H1 (cell line): ENCODE data around the gene NENF. TPM values are rescaled to one million over a fixed set of nuclear protein-coding genes. Genes with fewer than 3 reads are reported as not detected.
A peak's percentile ranks its signal among the peaks of the same experiment; 100 is the strongest.

Experiments used
- CTCF ChIA-PET: fragments of 300-600 bp; sonication (Branson Sonifier 250); formaldehyde crosslinking; loops from one replicate; lab custom pipeline; 2021; ENCODE audit not compliant: partially characterized antibody; lab: Charles Lee
- POLR2A ChIA-PET: fragments of 300-600 bp; sonication (Branson Sonifier 250); formaldehyde crosslinking; loops from one replicate; lab custom pipeline; 2021; ENCODE audit warnings: inconsistent platforms; ENCODE audit not compliant: partially characterized antibody; lab: Charles Lee
- DNase-seq, 2 experiments: peaks; one replicate each; pipeline versions ENCODE4 v3.0.0 to v3.0.0-alpha.2; 2010 to 2022; ENCODE audit warnings: low spot score in 2 of 2, low read depth in 1 of 2, mixed read lengths in 1 of 2
- FAIRE-seq: peaks from 2 replicates; lab custom pipeline; 2011; peaks lifted over from hg19 to GRCh38; lab: Jason Lieb, UNC
- H2AFZ ChIP-seq: 2 replicates; pipeline ENCODE4 v1.8.1; 2012; ENCODE audit warnings: low read length, inconsistent platforms
- H2AK5ac ChIP-seq: 2 replicates; pipeline ENCODE4 v1.6.1; 2013; ENCODE audit warnings: low read depth, low read length
- H2BK120ac ChIP-seq: replicated peaks from 2 replicates; pipeline ENCODE3; 2013; ENCODE audit warnings: low read depth, low read length, inconsistent platforms
- H2BK12ac ChIP-seq: 2 replicates; pipeline ENCODE4 v1.6.1; 2013; ENCODE audit warnings: low read depth, low read length
- H2BK15ac ChIP-seq: 2 replicates; pipeline ENCODE4 v1.6.1; 2013; ENCODE audit warnings: low read length
- H2BK20ac ChIP-seq: 2 replicates; pipeline ENCODE4 v1.6.1; 2013; ENCODE audit warnings: low read length
- H2BK5ac ChIP-seq: 2 replicates; pipeline ENCODE4 v1.6.1; 2013; ENCODE audit warnings: low read depth, low read length
- H3K14ac ChIP-seq: 2 replicates; pipeline ENCODE4 v1.6.1; 2013; ENCODE audit warnings: inconsistent platforms; ENCODE audit not compliant: insufficient read length
- H3K18ac ChIP-seq: 2 replicates; pipeline ENCODE4 v1.6.1; 2013; ENCODE audit warnings: low read length; ENCODE audit errors: extremely low read depth
- H3K23ac ChIP-seq: 2 replicates; pipeline ENCODE4 v1.6.1; 2013; ENCODE audit warnings: inconsistent platforms; ENCODE audit not compliant: insufficient read length
- H3K23me2 ChIP-seq: 2 replicates; pipeline ENCODE4 v1.6.1; 2013; ENCODE audit warnings: low read depth, low read length
- H3K27ac ChIP-seq: 2 replicates; pipeline ENCODE4 v1.6.1; 2011; ENCODE audit warnings: low read depth, low read length, inconsistent platforms
- H3K27me3 ChIP-seq, 4 experiments: replicated peaks in 1 of 4; 1 replicate in 1 of 4; 2 replicates in 3 of 4; pipeline versions ENCODE4 v1.6.1 to v1.8.1; 2011 to 2013; ENCODE audit warnings: low read length in 3 of 4, mild to moderate bottlenecking in 3 of 4, inconsistent platforms in 2 of 4, mixed read lengths in 2 of 4, moderate library complexity in 1 of 4; ENCODE audit not compliant: control insufficient read depth in 3 of 4, insufficient read depth in 3 of 4; ENCODE audit errors: extremely low read depth in 1 of 4
- H3K36me3 ChIP-seq, 4 experiments: 2 replicates each; pipeline versions ENCODE4 v1.6.1 to v1.8.1; 2011 to 2013; ENCODE audit warnings: mild to moderate bottlenecking in 4 of 4, low read length in 3 of 4, moderate library complexity in 2 of 4, control low read depth in 1 of 4, inconsistent platforms in 1 of 4; ENCODE audit not compliant: insufficient read depth in 4 of 4, control insufficient read depth in 2 of 4
- H3K4ac ChIP-seq: replicated peaks from 2 replicates; pipeline ENCODE3; 2013; ENCODE audit warnings: low read length, low read depth, mixed read lengths, inconsistent platforms; ENCODE audit not compliant: insufficient read length
- H3K4me1 ChIP-seq, 4 experiments: replicated peaks in 1 of 4; 1 replicate in 1 of 4; 2 replicates in 3 of 4; pipeline versions ENCODE4 v1.6.1 to v1.8.1; 2011 to 2013; ENCODE audit warnings: low read length in 3 of 4, inconsistent platforms in 2 of 4, mixed read lengths in 1 of 4; ENCODE audit not compliant: insufficient read depth in 4 of 4, control insufficient read depth in 3 of 4
- H3K4me2 ChIP-seq, 2 experiments: 2 replicates each; pipeline versions ENCODE4 v1.6.1 to v1.8.1; 2011 to 2013; ENCODE audit warnings: low read depth in 2 of 2, low read length in 2 of 2, control low read depth in 1 of 2, inconsistent platforms in 1 of 2, mild to moderate bottlenecking in 1 of 2; ENCODE audit not compliant: insufficient read depth in 1 of 2
- H3K4me3 ChIP-seq, 4 experiments: fragments of 200-600, 300-600 bp in 1 of 4; sonication (generic), shearing (Covaris generic), sonication (Bioruptor Twin) in 1 of 4; 2 replicates each; pipeline versions ENCODE4 v1.5.1 to v1.8.1; 2011 to 2016; ENCODE audit warnings: low read length in 4 of 4, low read depth in 3 of 4, control low read depth in 2 of 4, inconsistent platforms in 2 of 4, mild to moderate bottlenecking in 2 of 4, mixed read lengths in 1 of 4, moderate library complexity in 1 of 4; ENCODE audit not compliant: insufficient read depth in 2 of 4; ENCODE audit errors: extremely low read depth in 1 of 4
- H3K56ac ChIP-seq: replicated peaks from 2 replicates; pipeline ENCODE3; 2013; ENCODE audit warnings: low read depth, mild to moderate bottlenecking, mixed read lengths, low read length, inconsistent platforms; ENCODE audit not compliant: insufficient read length
- H3K79me1 ChIP-seq: 2 replicates; pipeline ENCODE4 v1.6.1; 2013; ENCODE audit warnings: low read depth, low read length, control low read depth
- H3K79me2 ChIP-seq, 2 experiments: 2 replicates each; pipeline versions ENCODE4 v1.6.1 to v1.8.1; 2012 to 2013; ENCODE audit warnings: low read length in 2 of 2, mild to moderate bottlenecking in 2 of 2, inconsistent platforms in 1 of 2; ENCODE audit not compliant: insufficient read depth in 2 of 2, control insufficient read depth in 1 of 2
- H3K9ac ChIP-seq, 4 experiments: replicated peaks in 1 of 4; 1 replicate in 1 of 4; 2 replicates in 3 of 4; pipeline versions ENCODE4 v1.6.1 to v1.8.1; 2011 to 2013; ENCODE audit warnings: low read depth in 3 of 4, low read length in 3 of 4, control low read depth in 2 of 4, mild to moderate bottlenecking in 2 of 4, moderate library complexity in 2 of 4, inconsistent platforms in 1 of 4; ENCODE audit errors: extremely low read depth in 1 of 4
- H3K9me3 ChIP-seq, 2 experiments: 2 replicates each; pipeline versions ENCODE4 v1.6.1 to v1.8.1; 2012 to 2013; ENCODE audit warnings: mild to moderate bottlenecking in 2 of 2, moderate library complexity in 2 of 2, control low read depth in 1 of 2, inconsistent platforms in 1 of 2, low read depth in 1 of 2, low read length in 1 of 2, mixed read lengths in 1 of 2; ENCODE audit not compliant: insufficient read depth in 2 of 2
- H4K20me1 ChIP-seq, 2 experiments: replicated peaks in 1 of 2; 2 replicates each; pipeline versions ENCODE3 to v1.8.1; 2011 to 2013; ENCODE audit warnings: inconsistent platforms in 2 of 2, low read length in 2 of 2, mild to moderate bottlenecking in 1 of 2; ENCODE audit not compliant: insufficient read depth in 2 of 2, control insufficient read depth in 1 of 2
- H4K5ac ChIP-seq: 2 replicates; pipeline ENCODE4 v1.6.1; 2013; ENCODE audit warnings: low read length, low read depth, mixed read lengths, inconsistent platforms; ENCODE audit not compliant: insufficient read length
- H4K8ac ChIP-seq: 2 replicates; pipeline ENCODE4 v1.8.0; 2013; ENCODE audit warnings: mild to moderate bottlenecking, moderate library complexity, low read length, inconsistent platforms; ENCODE audit not compliant: insufficient read depth; ENCODE audit errors: extremely low read depth
- H4K91ac ChIP-seq: replicated peaks from 2 replicates; pipeline ENCODE3; 2013; ENCODE audit warnings: low read length, mixed read lengths, inconsistent platforms; ENCODE audit not compliant: insufficient read length
- BRCA1 ChIP-seq: IDR thresholded peaks from 2 replicates; pipeline ENCODE4 v1.6.1; 2012; ENCODE audit warnings: low read depth, low read length, improper control_type of control experiment
- CREB1 ChIP-seq: IDR thresholded peaks from 2 replicates; pipeline ENCODE4 v1.6.1; 2012; ENCODE audit warnings: inconsistent platforms
- EP300 ChIP-seq, 2 experiments: IDR thresholded peaks; 1 replicate in 1 of 2; 2 replicates in 1 of 2; pipeline ENCODE4 v1.6.1; 2011 to 2012; ENCODE audit warnings: low read depth in 2 of 2, low read length in 2 of 2, mild to moderate bottlenecking in 2 of 2, borderline replicate concordance in 1 of 2, inconsistent platforms in 1 of 2, moderate library complexity in 1 of 2
- HDAC6 ChIP-seq: IDR thresholded peaks from one replicate; pipeline ENCODE4 v1.7.1; 2012; ENCODE audit warnings: low read depth, mild to moderate bottlenecking, inconsistent platforms, low read length, moderate library complexity
- MAX ChIP-seq: IDR thresholded peaks from 2 replicates; pipeline ENCODE4 v1.6.1; 2012; ENCODE audit warnings: inconsistent platforms
- SAP30 ChIP-seq: fragments of 300-600 bp; sonication (generic); IDR thresholded peaks from 2 replicates; pipeline ENCODE4 v1.7.1; 2012; ENCODE audit warnings: low read length, moderate library complexity, mild to moderate bottlenecking, inconsistent platforms; ENCODE audit not compliant: insufficient read depth, insufficient replicate concordance
- SIX5 ChIP-seq: IDR thresholded peaks from 2 replicates; pipeline ENCODE4 v1.6.1; 2011; ENCODE audit warnings: mild to moderate bottlenecking, low read depth, low read length
- SUZ12 ChIP-seq: fragments of 200-600 bp; sonication (generic); IDR thresholded peaks from 2 replicates; pipeline ENCODE4 v1.6.1; 2012; ENCODE audit warnings: mild to moderate bottlenecking, inconsistent platforms, low read length, moderate library complexity, mixed read lengths
- TCF12 ChIP-seq: IDR thresholded peaks from 2 replicates; pipeline ENCODE4 v1.6.1; 2011; ENCODE audit warnings: low read depth, mild to moderate bottlenecking, low read length
- WGBS, 2 experiments: shearing (Covaris generic) in 1 of 2; methylation state at CpG; one replicate each; pipeline versions ENCODE4 v1.1.6 to v1.1.7; 2013 to 2015; ENCODE audit warnings: low lambda C conversion rate in 2 of 2, mixed read lengths in 2 of 2, inconsistent platforms in 1 of 2, low coverage in 1 of 2, missing lambda C conversion rate in 1 of 2; ENCODE audit not compliant: insufficient replicate concordance in 2 of 2, insufficient coverage in 1 of 2, insufficient read length in 1 of 2; ENCODE audit errors: extremely low coverage in 1 of 2, missing lambda C conversion rate in 1 of 2; 5-methylcytosine and 5-hydroxymethylcytosine counted together
- polyA plus RNA-seq, 7 experiments: library from polyadenylated mRNA; depleted of rRNA in 3 of 7; stranded (reverse) in 5 of 7; unstranded in 2 of 7; fragments of >200 nt in 5 of 7; fragments of 200-250 nt in 2 of 7; gene quantifications; 1 replicate in 5 of 7; 2 replicates in 1 of 7; 4 replicates in 1 of 7; pipeline versions ENCODE4 v1.2.1 to v1.2.3, GENCODE V29; 2011 to 2013; ENCODE audit warnings: missing spikeins in 2 of 7, mixed read lengths in 2 of 7
- total RNA-seq: library from RNA; stranded (reverse); fragmentation: NEBNext Ultra II Directional; extraction: Animal tissue kit (Norgen Biotek cat#: 25700); gene quantifications from 2 replicates; pipeline ENCODE4 v1.2.1, GENCODE V29; 2021

The NENF gene
- total and polyA plus RNA-seq, 2 of the 8 experiments (the other 6 are each of a cell fraction or from before 2014, with no cell fraction given) = 27.0 to 28.0 TPM

DNA sequence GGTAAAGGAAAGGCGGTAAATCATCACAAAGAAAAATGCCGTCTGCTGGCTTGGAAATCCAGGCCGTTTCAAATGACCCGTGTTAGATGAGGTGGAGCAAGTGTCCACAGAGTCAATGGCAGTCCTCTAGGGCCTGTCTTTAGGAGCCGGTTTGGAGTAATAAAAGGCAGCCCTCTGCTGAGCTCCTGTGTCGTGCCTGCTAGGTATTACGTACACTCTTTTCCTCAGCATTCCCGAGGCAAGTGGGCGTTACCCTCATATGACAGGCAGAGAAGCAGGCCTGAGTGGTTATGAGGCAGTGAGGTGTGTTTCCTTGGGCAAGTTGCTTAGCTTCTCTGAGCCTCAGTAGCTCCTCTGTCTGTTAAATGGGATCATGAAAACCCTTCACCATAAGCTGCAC is 7.7 kb downstream of the NENF start:
- Histone ChIP-seq H3K79me1 (no peaks in the 10 kb centered on the region), H2BK12ac (no peak overlapping the region), H3K27ac (no peak overlapping the region)
- CTCF ChIA-PET = interaction anchor here (0.8 to 6.2 kb wide), 5 partner anchors 16 to 369 kb away, joined by 3 to 48 read pairs (median 4); partner anchors contain the start of gene PACC1
- 79% methylated on average over 9 of the region's 9 CpGs; no CpG with 5 or more reads in 1 of the 2 experiments for WGBS, 2 experiments
- TF ChIP-seq EP300 (IDR thresholded peaks at IDR 0.05; ENCODE audit: borderline replicate concordance in 1 of 2, low read depth in 2 of 2, low read length in 2 of 2) (no peak), SAP30 (no peak), HDAC6 (no peak), BRCA1 (no peak), CREB1 (no peak), SUZ12 (no peak), TCF12 (no peak), SIX5 (no peak), MAX (no peak)
- TF ChIP-seq, all 59 proteins: peak for 0
- peak overlapping the region; percentile 48; the same call in 1 of the 2 replicates for H4K8ac ChIP-seq
- no peak overlapping the region; a peak in 1 of 7 replicates for H3K9ac ChIP-seq
- no peak overlapping the region for H3K56ac ChIP-seq
- DNase-seq (no peak), FAIRE-seq (no peak)
- no peaks in the 10 kb centered on the region for H3K36me3 ChIP-seq
- no peak overlapping the region for H2BK20ac ChIP-seq
- H3K9me3 ChIP-seq = no peaks in the 10 kb centered on the region
- no peak overlapping the region for H2BK120ac ChIP-seq
- H3K23me2 ChIP-seq = no peaks in the 10 kb centered on the region
- POLR2A ChIA-PET = interaction anchor here (1.3 kb wide), 1 partner anchor 10 kb away, joined by 3 read pairs; no protein-coding TSS in a partner anchor
- H3K18ac ChIP-seq = no peak overlapping the region
- no peaks in the 10 kb centered on the region for H3K4me1 ChIP-seq
- no peak overlapping the region for H3K4me3 ChIP-seq
- no peak overlapping the region for H3K4me2 ChIP-seq
- no peak overlapping the region for H3K14ac ChIP-seq
- H3K79me2 ChIP-seq = no peaks in the 10 kb centered on the region
- H2AFZ ChIP-seq = no peak overlapping the region
- H2AK5ac ChIP-seq = no peak overlapping the region
- no peak overlapping the region for H2BK5ac ChIP-seq
- H4K91ac ChIP-seq = no peak overlapping the region
- no peaks in the 10 kb centered on the region for H3K27me3 ChIP-seq
- H2BK15ac ChIP-seq = no peak overlapping the region
- H3K4ac ChIP-seq = no peak overlapping the region
- no peak overlapping the region for H3K23ac ChIP-seq
- no peaks in the 10 kb centered on the region for H4K20me1 ChIP-seq
- H4K5ac ChIP-seq = no peak overlapping the region
